OCI-LY1 (cell line): ENCODE data around the gene ANKFN1.

Source experiments
- H2AFZ ChIP-seq: fragments of 200-600 bp; sonication (generic), shearing (Covaris generic); 2 replicates; pipeline ENCODE4 v1.6.0; 2014; ENCODE audit warnings: antibody characterized with exemption, mild to moderate bottlenecking, low read length
- H3F3A ChIP-seq: fragments of 200-600 bp; sonication (generic), shearing (Covaris generic); 2 replicates; pipeline ENCODE4 v1.6.0; 2014; ENCODE audit warnings: mild to moderate bottlenecking, antibody characterized with exemption, low read length, moderate library complexity; ENCODE audit not compliant: insufficient read depth
- H3K27ac ChIP-seq: fragments of 200-600 bp; sonication (generic); 2 replicates; pipeline ENCODE4 v1.5.1; 2014; ENCODE audit warnings: low read length, mixed run types, mild to moderate bottlenecking, low read depth; ENCODE audit not compliant: poor library complexity, severe bottlenecking
- H3K27me3 ChIP-seq: fragments of 200-600 bp; sonication (generic); 2 replicates; pipeline ENCODE4 v1.6.0; 2014; ENCODE audit warnings: antibody characterized with exemption, mild to moderate bottlenecking, low read length, moderate library complexity; ENCODE audit not compliant: insufficient read depth
- H3K36me3 ChIP-seq: fragments of 200-600 bp; sonication (generic); 2 replicates; pipeline ENCODE4 v1.6.1; 2014; ENCODE audit warnings: mild to moderate bottlenecking, antibody characterized with exemption, low read length, moderate library complexity, mixed read lengths; ENCODE audit not compliant: insufficient read depth
- H3K4me1 ChIP-seq: fragments of 200-600 bp; sonication (generic); 2 replicates; pipeline ENCODE4 v1.5.1; 2014; ENCODE audit warnings: mild to moderate bottlenecking, low read length, moderate library complexity; ENCODE audit not compliant: insufficient read depth, severe bottlenecking
- H3K4me2 ChIP-seq: fragments of 200-600 bp; sonication (generic), shearing (Covaris generic); 2 replicates; pipeline ENCODE4 v1.6.1; 2014; ENCODE audit warnings: low read length
- H3K4me3 ChIP-seq: fragments of 200-600 bp; sonication (generic); 2 replicates; pipeline ENCODE4 v1.5.1; 2014; ENCODE audit warnings: low read length, low read depth, mild to moderate bottlenecking, mixed read lengths; ENCODE audit not compliant: poor library complexity, severe bottlenecking
- H3K79me2 ChIP-seq: fragments of 200-600 bp; shearing (Covaris generic); 2 replicates; pipeline ENCODE4 v1.6.1; 2016; ENCODE audit warnings: mixed run types, low read length, mixed read lengths; ENCODE audit not compliant: insufficient read depth
- H3K9ac ChIP-seq: fragments of 200-600 bp; sonication (generic), shearing (Covaris generic); 2 replicates; pipeline ENCODE4 v1.6.1; 2014; ENCODE audit warnings: mild to moderate bottlenecking, low read length, mixed read lengths
- H3K9me2 ChIP-seq: fragments of 200-600 bp; sonication (generic), shearing (Covaris generic); 2 replicates; pipeline ENCODE4 v1.6.1; 2014; ENCODE audit warnings: low read depth, mild to moderate bottlenecking, low read length, mixed read lengths
- H3K9me3 ChIP-seq: fragments of 200-600 bp; shearing (Covaris generic); 2 replicates; pipeline ENCODE4 v1.6.1; 2014; ENCODE audit warnings: low read length, mixed read lengths
- H4K20me1 ChIP-seq: fragments of 200-600 bp; sonication (generic), shearing (Covaris generic); 2 replicates; pipeline ENCODE4 v1.6.0; 2016; ENCODE audit warnings: mild to moderate bottlenecking, low read length; ENCODE audit not compliant: insufficient read depth
- EZH2 ChIP-seq: fragments of 200-600 bp; sonication (generic), shearing (Covaris generic); IDR thresholded peaks from 2 replicates; pipeline ENCODE4 v1.8.0; 2017; ENCODE audit warnings: borderline replicate concordance, mixed run types, mild to moderate bottlenecking, antibody characterized with exemption, low read length, moderate library complexity, mixed read lengths
- TF ChIP-seq, protein P1 (sequence below): fragments of 200-600 bp; sonication (generic), shearing (Covaris generic); IDR thresholded peaks from 2 replicates; pipeline ENCODE4 v1.5.1; 2017; ENCODE audit warnings: mild to moderate bottlenecking, antibody characterized with exemption, low read length, moderate library complexity, mixed read lengths

Gene ANKFN1

DNA sequence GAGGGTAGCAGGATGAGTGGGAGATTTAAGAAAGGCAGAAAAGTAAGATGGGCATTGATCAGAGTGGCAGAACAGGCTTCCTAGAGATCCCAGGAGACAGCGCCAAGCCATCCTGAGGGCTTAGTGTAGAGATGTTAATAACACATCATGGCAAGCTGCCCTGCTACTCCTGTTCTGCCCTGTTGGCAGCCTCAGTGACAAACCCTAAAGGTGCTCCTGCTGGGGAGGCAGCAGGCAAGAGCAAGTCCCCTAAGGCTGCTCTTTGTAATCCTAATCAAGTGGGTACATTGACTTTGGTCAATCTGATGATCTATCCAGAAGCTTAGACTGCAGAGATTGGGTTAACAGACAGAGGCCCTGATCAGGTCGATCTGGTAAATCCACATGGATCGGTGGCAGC is 16.3 kb downstream of the ANKFN1 start:
- Histone ChIP-seq H4K20me1 (no peaks in the 10 kb centered on the region), H3K4me1 (no peaks in the 10 kb centered on the region), H3K9me3 (no peaks in the 10 kb centered on the region), H3K27me3 (no peaks in the 10 kb centered on the region), H3K79me2 (no peaks in the 10 kb centered on the region), H3K9ac (no peak overlapping the region), H3K4me2 (no peak overlapping the region), H3K27ac (no peak overlapping the region), H2AFZ (no peak overlapping the region), H3K9me2 (no peaks in the 10 kb centered on the region), H3K36me3 (no peaks in the 10 kb centered on the region), H3F3A (no peaks in the 10 kb centered on the region), H3K4me3 (no peak overlapping the region)
- TF ChIP-seq, protein P1, sequence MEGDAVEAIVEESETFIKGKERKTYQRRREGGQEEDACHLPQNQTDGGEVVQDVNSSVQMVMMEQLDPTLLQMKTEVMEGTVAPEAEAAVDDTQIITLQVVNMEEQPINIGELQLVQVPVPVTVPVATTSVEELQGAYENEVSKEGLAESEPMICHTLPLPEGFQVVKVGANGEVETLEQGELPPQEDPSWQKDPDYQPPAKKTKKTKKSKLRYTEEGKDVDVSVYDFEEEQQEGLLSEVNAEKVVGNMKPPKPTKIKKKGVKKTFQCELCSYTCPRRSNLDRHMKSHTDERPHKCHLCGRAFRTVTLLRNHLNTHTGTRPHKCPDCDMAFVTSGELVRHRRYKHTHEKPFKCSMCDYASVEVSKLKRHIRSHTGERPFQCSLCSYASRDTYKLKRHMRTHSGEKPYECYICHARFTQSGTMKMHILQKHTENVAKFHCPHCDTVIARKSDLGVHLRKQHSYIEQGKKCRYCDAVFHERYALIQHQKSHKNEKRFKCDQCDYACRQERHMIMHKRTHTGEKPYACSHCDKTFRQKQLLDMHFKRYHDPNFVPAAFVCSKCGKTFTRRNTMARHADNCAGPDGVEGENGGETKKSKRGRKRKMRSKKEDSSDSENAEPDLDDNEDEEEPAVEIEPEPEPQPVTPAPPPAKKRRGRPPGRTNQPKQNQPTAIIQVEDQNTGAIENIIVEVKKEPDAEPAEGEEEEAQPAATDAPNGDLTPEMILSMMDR, result no peak
- no peak for TF ChIP-seq EZH2

DNA sequence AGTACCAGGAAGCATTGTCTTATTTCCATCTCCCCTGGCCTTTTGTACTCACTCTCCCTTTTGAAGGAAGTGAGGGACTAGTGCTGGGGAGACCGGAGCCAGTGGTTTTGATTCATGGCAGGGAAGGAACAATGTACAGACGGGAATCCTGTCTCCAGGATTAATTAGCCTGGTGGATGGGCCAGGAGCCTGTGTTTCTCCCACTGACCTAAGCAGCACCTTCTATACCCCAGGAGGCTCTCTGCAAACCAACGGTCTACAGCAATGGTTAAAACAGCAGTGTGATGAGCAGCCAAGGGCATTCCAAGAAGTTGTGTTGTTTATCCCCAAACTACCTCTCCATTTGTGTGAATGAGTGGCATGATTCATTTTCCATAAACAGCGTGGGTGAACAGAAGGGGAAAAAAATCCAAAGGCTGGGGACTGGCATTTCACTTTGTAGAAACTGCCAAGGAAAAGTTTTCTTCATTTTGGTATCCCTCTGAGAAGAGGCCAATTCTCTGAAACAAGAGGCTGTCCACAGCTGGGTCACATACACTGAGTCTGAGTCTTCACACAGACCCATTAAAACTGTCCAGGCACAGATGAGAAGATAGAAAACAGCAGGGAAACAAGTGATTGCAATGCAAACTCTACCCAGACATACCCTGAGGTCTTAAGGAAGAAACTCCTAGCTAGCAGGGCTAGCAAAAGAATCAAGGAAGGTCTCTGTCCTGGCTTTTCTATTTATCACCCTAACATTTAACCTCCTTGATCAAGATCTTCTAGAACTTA is 18.1 kb downstream of the ANKFN1 start:
- no peaks in the 10 kb centered on the region for H3K9me3 ChIP-seq
- no peaks in the 10 kb centered on the region for H3K36me3 ChIP-seq

DNA sequence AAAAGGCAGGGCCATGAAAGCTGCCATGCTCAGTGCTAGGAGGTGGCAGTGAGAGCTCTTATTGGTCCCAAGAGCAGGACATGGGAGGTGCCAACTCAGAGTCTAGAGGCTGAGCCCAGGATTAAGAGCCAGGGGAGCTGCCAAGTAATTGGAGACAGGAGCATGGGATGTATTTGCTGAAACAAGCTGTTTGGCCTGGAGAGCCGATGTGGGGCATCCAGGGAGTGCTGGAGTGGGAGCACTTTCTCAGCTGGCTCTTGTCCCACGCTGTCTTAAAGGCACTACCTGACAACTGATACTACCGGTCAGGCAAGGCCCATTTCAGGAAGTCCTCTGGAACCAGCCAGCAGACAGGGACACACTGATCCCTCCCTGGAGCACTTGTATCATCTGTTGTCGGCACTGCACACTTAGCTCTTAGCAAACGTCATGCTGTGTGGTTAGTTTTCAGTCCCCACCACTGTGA is 19.3 kb downstream of the ANKFN1 start:
- no peaks in the 10 kb centered on the region for H3K79me2 ChIP-seq
- no peak overlapping the region for H3K4me2 ChIP-seq
- no peaks in the 10 kb centered on the region for H3K36me3 ChIP-seq
- no peak overlapping the region for H3K27ac ChIP-seq
- H4K20me1 ChIP-seq, result no peaks in the 10 kb centered on the region
- no peak overlapping the region for H2AFZ ChIP-seq
- H3K4me3 ChIP-seq, result no peak overlapping the region
- H3K9me2 ChIP-seq, result no peaks in the 10 kb centered on the region
- no peaks in the 10 kb centered on the region for H3K9me3 ChIP-seq
- no peaks in the 10 kb centered on the region for H3K4me1 ChIP-seq
- H3K9ac ChIP-seq, result no peak overlapping the region
- no peaks in the 10 kb centered on the region for H3K27me3 ChIP-seq
- H3F3A ChIP-seq, result no peaks in the 10 kb centered on the region
- TF ChIP-seq, protein P1, result no peak
- TF ChIP-seq EZH2, result no peak

More for the DNA sequence above, 18.1 kb downstream of the ANKFN1 start:
- Histone ChIP-seq H3K27me3 (no peaks in the 10 kb centered on the region), H3K79me2 (no peaks in the 10 kb centered on the region), H3K4me3 (no peak overlapping the region), H2AFZ (no peak overlapping the region), H3K9ac (no peak overlapping the region), H3K4me2 (no peak overlapping the region), H3K4me1 (no peaks in the 10 kb centered on the region), H4K20me1 (no peaks in the 10 kb centered on the region), H3F3A (no peaks in the 10 kb centered on the region), H3K27ac (no peak overlapping the region), H3K9me2 (no peaks in the 10 kb centered on the region)
- no peak for TF ChIP-seq EZH2
- TF ChIP-seq, protein P1, result no peak
